Fibroblast of lung (primary cell): ENCODE results near the gene DENND1A. TPM values are rescaled to one million over a fixed set of nuclear protein-coding genes. Genes with fewer than 3 reads are reported as not detected.

Experiments used
- DNase-seq, 2 donors: peaks; one replicate each; pipeline versions ENCODE4 v3.0.0 to v3.0.0-alpha.2; 2010; ENCODE audit warnings: low read depth in 2 of 2
- H2AFZ ChIP-seq: 2 replicates; pipeline ENCODE4 v1.5.1; 2012; ENCODE audit warnings: low read length, control low read depth, inconsistent platforms
- H3K27ac ChIP-seq: 2 replicates; pipeline ENCODE4 v1.5.1; 2011; ENCODE audit warnings: low read length, control low read depth; ENCODE audit not compliant: insufficient read depth
- H3K27me3 ChIP-seq: 2 replicates; pipeline ENCODE4 v1.5.1; 2011; ENCODE audit warnings: mild to moderate bottlenecking, low read length; ENCODE audit not compliant: control insufficient read depth, insufficient read depth
- H3K36me3 ChIP-seq: 2 replicates; pipeline ENCODE4 v1.5.1; 2011; ENCODE audit warnings: low read length; ENCODE audit not compliant: control insufficient read depth, insufficient read depth
- H3K4me1 ChIP-seq: 2 replicates; pipeline ENCODE4 v1.5.1; 2011; ENCODE audit warnings: low read length; ENCODE audit not compliant: control insufficient read depth, insufficient read depth; ENCODE audit errors: extremely low read depth
- H3K4me2 ChIP-seq: 2 replicates; pipeline ENCODE4 v1.5.1; 2011; ENCODE audit warnings: low read length, control low read depth; ENCODE audit not compliant: insufficient read depth; ENCODE audit errors: extremely low read depth
- H3K4me3 ChIP-seq, 4 experiments: fragments of 200-600 bp in 1 of 4; sonication (generic) in 1 of 4; replicated peaks in 1 of 4; 2 replicates each; pipeline ENCODE4 v1.5.1; 2011 to 2016; ENCODE audit warnings: low read length in 4 of 4, low read depth in 3 of 4, mild to moderate bottlenecking in 3 of 4, control low read depth in 2 of 4, inconsistent platforms in 1 of 4, mixed read lengths in 1 of 4; ENCODE audit not compliant: insufficient read depth in 1 of 4; ENCODE audit errors: control extremely low read depth in 1 of 4
- H3K79me2 ChIP-seq: 2 replicates; pipeline ENCODE4 v1.5.1; 2012; ENCODE audit warnings: mild to moderate bottlenecking, low read length, inconsistent platforms; ENCODE audit not compliant: control insufficient read depth, insufficient read depth
- H3K9ac ChIP-seq: 2 replicates; pipeline ENCODE4 v1.5.1; 2011; ENCODE audit warnings: mild to moderate bottlenecking, low read length, control low read depth; ENCODE audit not compliant: insufficient read depth
- H3K9me3 ChIP-seq: 2 replicates; pipeline ENCODE4 v1.5.1; 2012; ENCODE audit warnings: low read depth, low read length; ENCODE audit not compliant: control insufficient read depth, insufficient read depth
- H4K20me1 ChIP-seq: 2 replicates; pipeline ENCODE4 v1.5.1; 2011; ENCODE audit warnings: low read length; ENCODE audit not compliant: control insufficient read depth, insufficient read depth; ENCODE audit errors: extremely low read depth
- EZH2 ChIP-seq: IDR thresholded peaks from 2 replicates; pipeline ENCODE4 v1.5.1; 2012; ENCODE audit warnings: low read length, control low read depth, mild to moderate bottlenecking; ENCODE audit errors: missing control alignments
- polyA plus RNA-seq, 2 donors: library from polyadenylated mRNA; depleted of rRNA in 1 of 2; stranded (reverse) in 1 of 2; unstranded in 1 of 2; fragments of >200 nt; gene quantifications; 2 replicates each; pipeline ENCODE4 v1.2.1, GENCODE V29; 2011 to 2012; ENCODE audit warnings: missing spikeins in 1 of 2
- total RNA-seq: library from RNA; depleted of rRNA; stranded (reverse); fragments of >200 nt; gene quantifications from 2 replicates; pipeline ENCODE4 v1.2.1, GENCODE V29; 2014
- TF ChIP-seq, protein P1 (sequence below), 2 donors: IDR thresholded peaks in 1 of 2; conservative IDR thresholded peaks in 1 of 2; 1 replicate in 1 of 2; 2 replicates in 1 of 2; pipeline ENCODE4 v1.5.1; 2011 to 2012; ENCODE audit warnings: low read length in 2 of 2, control low read depth in 1 of 2, inconsistent platforms in 1 of 2, low read depth in 1 of 2, mild to moderate bottlenecking in 1 of 2

The DENND1A gene
- total and polyA plus RNA-seq, 2 donors (not counting 1 experiment from before 2014, with no cell fraction given): 13.0 to 18.3 TPM

- no peaks in the 10 kb centered on the region for H3K27me3 ChIP-seq
- H3K4me2 ChIP-seq: no peak overlapping the region
- H3K36me3 ChIP-seq: no peaks in the 10 kb centered on the region
- TF ChIP-seq EZH2: no peak
- TF ChIP-seq, protein P1, sequence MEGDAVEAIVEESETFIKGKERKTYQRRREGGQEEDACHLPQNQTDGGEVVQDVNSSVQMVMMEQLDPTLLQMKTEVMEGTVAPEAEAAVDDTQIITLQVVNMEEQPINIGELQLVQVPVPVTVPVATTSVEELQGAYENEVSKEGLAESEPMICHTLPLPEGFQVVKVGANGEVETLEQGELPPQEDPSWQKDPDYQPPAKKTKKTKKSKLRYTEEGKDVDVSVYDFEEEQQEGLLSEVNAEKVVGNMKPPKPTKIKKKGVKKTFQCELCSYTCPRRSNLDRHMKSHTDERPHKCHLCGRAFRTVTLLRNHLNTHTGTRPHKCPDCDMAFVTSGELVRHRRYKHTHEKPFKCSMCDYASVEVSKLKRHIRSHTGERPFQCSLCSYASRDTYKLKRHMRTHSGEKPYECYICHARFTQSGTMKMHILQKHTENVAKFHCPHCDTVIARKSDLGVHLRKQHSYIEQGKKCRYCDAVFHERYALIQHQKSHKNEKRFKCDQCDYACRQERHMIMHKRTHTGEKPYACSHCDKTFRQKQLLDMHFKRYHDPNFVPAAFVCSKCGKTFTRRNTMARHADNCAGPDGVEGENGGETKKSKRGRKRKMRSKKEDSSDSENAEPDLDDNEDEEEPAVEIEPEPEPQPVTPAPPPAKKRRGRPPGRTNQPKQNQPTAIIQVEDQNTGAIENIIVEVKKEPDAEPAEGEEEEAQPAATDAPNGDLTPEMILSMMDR (conservative IDR thresholded peaks at IDR 0.05 in 1 of 2, IDR thresholded peaks at IDR 0.05 in 1 of 2; ENCODE audit: low read depth in 1 of 2, low read length in 2 of 2): no peak
- H3K79me2 ChIP-seq: peaks cover 16% of the 10 kb centered on the region
- H3K4me1 ChIP-seq: peaks cover 7% of the 10 kb centered on the region
- no peaks in the 10 kb centered on the region for H4K20me1 ChIP-seq
- no peak overlapping the region for H3K27ac ChIP-seq
- no peak overlapping the region for H3K4me3 ChIP-seq
- no peak overlapping the region for H3K9ac ChIP-seq
- no peaks in the 10 kb centered on the region for H3K9me3 ChIP-seq
- H2AFZ ChIP-seq: no peak overlapping the region
- DNase-seq: no peak
Observed at GRCh38 chr9:123924727-123925126, 5.2 kb downstream of the DENND1A start.

DNA sequence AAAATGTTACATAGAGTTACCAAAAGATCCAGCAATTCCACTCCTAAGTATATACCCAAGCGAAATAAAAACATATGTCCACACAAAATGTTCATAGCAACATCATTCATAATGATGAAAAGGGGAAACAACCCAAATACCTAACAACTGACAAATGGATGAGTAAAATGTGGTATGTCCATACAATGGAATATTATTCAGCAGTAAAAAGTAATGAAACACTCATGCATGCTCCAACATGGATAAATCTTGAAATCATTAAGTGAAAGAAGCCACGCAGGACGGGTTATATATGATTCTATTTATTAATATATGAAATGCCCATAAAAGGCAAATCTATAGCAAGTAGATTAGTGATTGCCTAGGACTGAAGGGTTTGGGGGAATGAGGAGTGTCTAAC lies 6.0 kb downstream of the DENND1A start:
- Histone ChIP-seq H3K79me2 (peaks cover 13% of the 10 kb centered on the region), H3K9ac (no peak overlapping the region), H3K27me3 (no peaks in the 10 kb centered on the region), H2AFZ (no peak overlapping the region), H3K4me1 (peaks cover 7% of the 10 kb centered on the region), H4K20me1 (no peaks in the 10 kb centered on the region), H3K36me3 (no peaks in the 10 kb centered on the region), H3K9me3 (no peaks in the 10 kb centered on the region), H3K27ac (no peak overlapping the region), H3K4me2 (no peak overlapping the region), H3K4me3 (no peak overlapping the region)
- no peak for TF ChIP-seq EZH2
- TF ChIP-seq, protein P1 (conservative IDR thresholded peaks at IDR 0.05 in 1 of 2, IDR thresholded peaks at IDR 0.05 in 1 of 2; ENCODE audit: low read depth in 1 of 2, low read length in 2 of 2): no peak
- no peak for DNase-seq

DNA sequence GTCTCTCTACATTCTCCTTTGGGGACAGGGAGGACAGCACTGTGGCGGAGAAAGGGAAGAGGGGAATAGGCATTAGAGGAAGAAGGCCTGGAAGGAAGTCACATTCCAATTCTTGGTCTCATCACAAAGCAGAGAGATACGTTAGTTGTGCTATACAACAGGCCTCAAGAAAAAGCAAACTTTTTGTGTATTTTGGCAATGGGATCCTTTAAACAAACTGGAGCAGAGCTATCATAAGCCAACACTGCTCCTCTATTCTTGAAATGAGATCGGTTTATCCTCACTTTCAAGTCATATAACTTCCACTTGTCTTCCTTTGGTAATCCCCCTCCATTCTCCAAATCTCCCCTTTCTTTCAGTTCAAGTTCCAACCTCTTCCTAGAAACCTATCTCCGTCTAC lies 6.5 kb downstream of the DENND1A start:
- no peak overlapping the region for H3K27ac ChIP-seq
- no peak overlapping the region for H3K4me3 ChIP-seq
- peaks cover 12% of the 10 kb centered on the region for H3K79me2 ChIP-seq
- no peak for DNase-seq
- no peaks in the 10 kb centered on the region for H3K27me3 ChIP-seq
- no peak for TF ChIP-seq EZH2
- TF ChIP-seq, protein P1 (conservative IDR thresholded peaks at IDR 0.05 in 1 of 2, IDR thresholded peaks at IDR 0.05 in 1 of 2; ENCODE audit: low read depth in 1 of 2, low read length in 2 of 2): no peak
- no peaks in the 10 kb centered on the region for H4K20me1 ChIP-seq
- H3K36me3 ChIP-seq: no peaks in the 10 kb centered on the region
- H3K4me2 ChIP-seq: no peak overlapping the region
- H3K4me1 ChIP-seq: peaks cover 4% of the 10 kb centered on the region
- no peaks in the 10 kb centered on the region for H3K9me3 ChIP-seq
- no peak overlapping the region for H3K9ac ChIP-seq
- no peak overlapping the region for H2AFZ ChIP-seq
